Neural progenitor cell (in vitro differentiated cells): ENCODE measurements around the gene ATP1A3. TPM values are rescaled to one million over a fixed set of nuclear protein-coding genes. Genes with fewer than 3 reads are reported as not detected.

ENCODE experiments used
- DNase-seq: peaks from one replicate; pipeline ENCODE4 v3.0.0-alpha.2; 2016; ENCODE audit warnings: low spot score
- H2AFZ ChIP-seq: fragments of 200-600 bp; sonication (generic); replicated peaks from 2 replicates; pipeline ENCODE4 v1.6.1; 2016; ENCODE audit warnings: antibody characterized with exemption
- H3F3A ChIP-seq: fragments of 200-600 bp; sonication (generic); 2 replicates; pipeline ENCODE4 v1.6.1; 2016; ENCODE audit warnings: antibody characterized with exemption, low read depth
- H3K27ac ChIP-seq: fragments of 200-600 bp; sonication (generic); 2 replicates; pipeline ENCODE4 v1.5.1; 2016; ENCODE audit warnings: mild to moderate bottlenecking
- H3K27me3 ChIP-seq: fragments of 200-600 bp; sonication (generic); 2 replicates; pipeline ENCODE4 v1.6.1; 2016; ENCODE audit warnings: mild to moderate bottlenecking, moderate library complexity
- H3K36me3 ChIP-seq: fragments of 200-600 bp; sonication (generic); 2 replicates; pipeline ENCODE4 v1.5.1; 2016
- H3K4me1 ChIP-seq: fragments of 200-600 bp; sonication (generic); 2 replicates; pipeline ENCODE4 v1.6.1; 2016; ENCODE audit warnings: mixed run types
- H3K4me2 ChIP-seq: fragments of 200-600 bp; sonication (generic); 2 replicates; pipeline ENCODE4 v1.6.1; 2016
- H3K4me3 ChIP-seq: fragments of 200-600 bp; sonication (generic); 2 replicates; pipeline ENCODE4 v1.5.1; 2016
- H3K79me2 ChIP-seq: fragments of 200-600 bp; sonication (generic); 2 replicates; pipeline ENCODE4 v1.6.1; 2016; ENCODE audit warnings: low read depth
- H3K9ac ChIP-seq: fragments of 200-600 bp; sonication (generic); 2 replicates; pipeline ENCODE4 v1.6.1; 2016
- H3K9me3 ChIP-seq: fragments of 200-600 bp; sonication (generic); 2 replicates; pipeline ENCODE4 v1.5.1; 2016; ENCODE audit warnings: low read depth
- H4K20me1 ChIP-seq: fragments of 200-600 bp; sonication (generic); 2 replicates; pipeline ENCODE4 v1.6.1; 2016; ENCODE audit warnings: low read depth
- H3K27ac Mint-ChIP-seq: 3 replicates; pipeline ENCODE4 v1.8.0; 2021; ENCODE audit warnings: mixed read lengths
- H3K27me3 Mint-ChIP-seq: 2 replicates; pipeline ENCODE4 v1.8.0; 2022; ENCODE audit warnings: low read depth, mild to moderate bottlenecking, inconsistent platforms, moderate library complexity, mixed read lengths; ENCODE audit not compliant: insufficient read depth
- H3K36me3 Mint-ChIP-seq: 3 replicates; pipeline ENCODE4 v1.8.0; 2021; ENCODE audit warnings: mixed read lengths
- H3K4me1 Mint-ChIP-seq: 3 replicates; pipeline ENCODE4 v1.8.0; 2021; ENCODE audit warnings: mixed read lengths
- H3K4me3 Mint-ChIP-seq: 3 replicates; pipeline ENCODE4 v1.8.0; 2021; ENCODE audit warnings: mild to moderate bottlenecking, moderate library complexity, mixed read lengths
- H3K9me3 Mint-ChIP-seq: 3 replicates; pipeline ENCODE4 v1.8.0; 2020; ENCODE audit warnings: mixed read lengths
- EZH2 ChIP-seq: fragments of 200-600 bp; sonication (generic); IDR thresholded peaks from 2 replicates; pipeline ENCODE4 v1.6.1; 2017; ENCODE audit warnings: antibody characterized with exemption, mild to moderate bottlenecking, moderate library complexity
- EZH2phosphoT487 ChIP-seq: fragments of 200-600 bp; sonication (generic); IDR thresholded peaks from 2 replicates; pipeline ENCODE4 v1.6.1; 2017; ENCODE audit warnings: antibody characterized with exemption
- total RNA-seq: library from RNA; depleted of rRNA; stranded (reverse); fragments of >200 nt; gene quantifications from 2 replicates; pipeline ENCODE4 v1.2.3, GENCODE V29; 2015; ENCODE audit warnings: low replicate concordance
- TF ChIP-seq, protein P1 (sequence below): fragments of 200-600 bp; sonication (generic); IDR thresholded peaks from 2 replicates; pipeline ENCODE4 v1.5.1; 2017; ENCODE audit warnings: antibody characterized with exemption, mild to moderate bottlenecking

Gene ATP1A3
- total RNA-seq, 1 donor from 2014 or later, result not detected

DNA sequence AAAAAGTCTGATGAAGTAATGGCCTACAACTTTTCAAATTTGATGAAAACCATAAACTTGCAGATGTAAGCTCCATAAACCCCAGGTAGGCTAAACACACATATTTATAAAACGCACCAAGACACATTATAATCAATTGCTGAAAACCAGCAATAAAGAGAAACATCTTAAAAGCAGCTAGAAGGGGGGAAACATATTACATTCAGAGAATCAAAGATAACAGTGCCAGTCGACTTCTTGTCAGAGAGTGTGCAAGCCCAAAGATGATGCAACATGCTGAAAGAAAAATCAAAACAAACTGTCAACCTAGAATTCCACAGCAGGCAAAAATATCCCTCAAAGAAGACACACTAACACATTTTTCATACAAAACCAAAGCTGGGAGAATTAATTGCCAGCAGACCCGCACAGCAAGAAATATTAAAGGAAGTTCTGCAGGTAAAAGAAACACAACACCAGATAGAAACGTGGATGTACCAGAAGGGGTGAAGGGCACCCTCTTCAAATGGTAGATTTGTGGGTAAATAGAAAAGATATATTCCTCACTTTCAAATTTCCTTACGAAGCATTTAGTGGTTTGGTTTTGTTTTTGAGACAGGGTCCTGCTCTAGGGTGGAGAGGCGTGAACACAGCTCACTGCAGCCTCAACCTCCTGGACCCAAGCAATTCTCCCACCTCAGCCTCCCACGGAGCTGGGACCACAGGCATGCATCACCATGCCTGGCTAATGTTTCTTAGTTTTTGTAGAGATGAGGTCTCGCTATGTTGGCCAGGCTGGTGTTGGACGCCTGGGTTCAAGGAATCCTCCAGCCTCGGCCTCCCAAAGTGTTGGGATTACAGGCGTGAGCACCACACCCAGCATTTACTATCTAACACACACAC, 16.5 kb upstream of the ATP1A3 start:
- Mint-ChIP-seq H3K4me1 (no peaks in the 10 kb centered on the region), H3K36me3 (no peaks in the 10 kb centered on the region), H3K27ac (no peak overlapping the region), H3K9me3 (no peaks in the 10 kb centered on the region), H3K27me3 (peaks cover 7% of the 10 kb centered on the region), H3K4me3 (no peak overlapping the region)
- Histone ChIP-seq H2AFZ (no peak overlapping the region), H3K9me3 (no peaks in the 10 kb centered on the region), H3K79me2 (no peaks in the 10 kb centered on the region), H3K9ac (no peak overlapping the region), H3K4me2 (no peak overlapping the region), H3K4me3 (no peak overlapping the region), H3K4me1 (no peaks in the 10 kb centered on the region), H4K20me1 (no peaks in the 10 kb centered on the region), H3K27ac (no peak overlapping the region), H3K36me3 (no peaks in the 10 kb centered on the region), H3K27me3 (no peaks in the 10 kb centered on the region), H3F3A (no peaks in the 10 kb centered on the region)
- TF ChIP-seq, protein P1, sequence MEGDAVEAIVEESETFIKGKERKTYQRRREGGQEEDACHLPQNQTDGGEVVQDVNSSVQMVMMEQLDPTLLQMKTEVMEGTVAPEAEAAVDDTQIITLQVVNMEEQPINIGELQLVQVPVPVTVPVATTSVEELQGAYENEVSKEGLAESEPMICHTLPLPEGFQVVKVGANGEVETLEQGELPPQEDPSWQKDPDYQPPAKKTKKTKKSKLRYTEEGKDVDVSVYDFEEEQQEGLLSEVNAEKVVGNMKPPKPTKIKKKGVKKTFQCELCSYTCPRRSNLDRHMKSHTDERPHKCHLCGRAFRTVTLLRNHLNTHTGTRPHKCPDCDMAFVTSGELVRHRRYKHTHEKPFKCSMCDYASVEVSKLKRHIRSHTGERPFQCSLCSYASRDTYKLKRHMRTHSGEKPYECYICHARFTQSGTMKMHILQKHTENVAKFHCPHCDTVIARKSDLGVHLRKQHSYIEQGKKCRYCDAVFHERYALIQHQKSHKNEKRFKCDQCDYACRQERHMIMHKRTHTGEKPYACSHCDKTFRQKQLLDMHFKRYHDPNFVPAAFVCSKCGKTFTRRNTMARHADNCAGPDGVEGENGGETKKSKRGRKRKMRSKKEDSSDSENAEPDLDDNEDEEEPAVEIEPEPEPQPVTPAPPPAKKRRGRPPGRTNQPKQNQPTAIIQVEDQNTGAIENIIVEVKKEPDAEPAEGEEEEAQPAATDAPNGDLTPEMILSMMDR, result no peak
- TF ChIP-seq EZH2, result no peak
- no peak for TF ChIP-seq EZH2phosphoT487
- DNase-seq, result no peak

DNA sequence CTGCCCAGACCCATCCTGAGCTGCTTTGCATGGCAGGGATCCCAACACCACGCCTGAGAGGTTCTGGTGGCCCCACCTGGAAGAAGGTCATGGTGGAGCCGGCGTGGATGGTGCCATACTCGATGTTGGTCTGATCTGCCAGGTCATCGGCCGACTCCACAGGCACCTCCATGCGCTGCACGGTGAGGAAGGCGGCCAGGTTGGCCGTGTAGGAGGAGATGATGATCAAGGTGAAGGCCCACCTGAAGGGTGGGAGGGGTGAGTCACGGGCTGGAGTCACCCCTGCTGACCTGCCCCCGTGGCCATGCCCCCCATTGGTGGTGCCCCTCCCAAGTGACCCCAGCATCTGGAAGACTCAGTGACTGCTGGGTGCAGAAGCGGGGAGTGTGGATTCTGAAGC, 12.5 kb upstream of the ATP1A3 start:
- no peak overlapping the region for H3K27ac Mint-ChIP-seq
- no peak overlapping the region for H3K4me3 Mint-ChIP-seq
- H3K9me3 ChIP-seq, result no peaks in the 10 kb centered on the region
- H2AFZ ChIP-seq, result no peak overlapping the region
- H3K27me3 ChIP-seq, result peaks cover 7% of the 10 kb centered on the region
- H3K4me1 ChIP-seq, result no peaks in the 10 kb centered on the region
- H3F3A ChIP-seq, result no peaks in the 10 kb centered on the region
- H3K9me3 Mint-ChIP-seq, result no peaks in the 10 kb centered on the region
- H3K4me1 Mint-ChIP-seq, result no peaks in the 10 kb centered on the region
- no peak for TF ChIP-seq EZH2
- TF ChIP-seq, protein P1, result no peak
- TF ChIP-seq EZH2phosphoT487, result no peak
- H4K20me1 ChIP-seq, result no peaks in the 10 kb centered on the region
- no peaks in the 10 kb centered on the region for H3K36me3 ChIP-seq
- peaks cover 16% of the 10 kb centered on the region for H3K27me3 Mint-ChIP-seq
- DNase-seq, result no peak
- no peak overlapping the region for H3K4me3 ChIP-seq
- H3K79me2 ChIP-seq, result no peaks in the 10 kb centered on the region
- H3K36me3 Mint-ChIP-seq, result no peaks in the 10 kb centered on the region
- H3K9ac ChIP-seq, result no peak overlapping the region
- no peak overlapping the region for H3K27ac ChIP-seq
- H3K4me2 ChIP-seq, result no peak overlapping the region

DNA sequence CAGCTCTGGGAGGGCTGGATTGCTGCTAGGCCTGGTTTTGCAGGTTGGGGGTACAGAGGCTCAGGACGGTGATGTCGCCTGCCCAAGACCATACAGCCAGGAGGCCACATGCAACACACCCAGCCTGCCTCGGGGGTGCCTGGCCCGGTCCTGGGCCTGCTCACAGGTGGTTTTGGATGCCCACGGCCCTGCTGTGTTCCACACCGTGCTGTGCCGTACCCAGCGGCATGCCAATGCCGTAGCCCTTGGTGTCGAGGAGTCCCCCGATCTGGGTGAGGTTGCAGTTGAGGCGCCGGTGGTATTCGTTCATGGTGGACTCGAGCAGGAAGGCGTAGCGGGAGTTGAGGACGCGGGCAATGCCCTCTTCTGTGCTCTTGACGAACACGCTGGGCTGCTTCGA, 11.5 kb upstream of the ATP1A3 start:
- H3K4me1 Mint-ChIP-seq, result no peaks in the 10 kb centered on the region

More for the DNA sequence above, 11.5 kb upstream of the ATP1A3 start:
- Histone ChIP-seq H2AFZ (no peak overlapping the region), H3K4me1 (no peaks in the 10 kb centered on the region), H3K9me3 (no peaks in the 10 kb centered on the region), H3F3A (no peaks in the 10 kb centered on the region), H3K36me3 (no peaks in the 10 kb centered on the region), H3K9ac (no peak overlapping the region), H3K79me2 (no peaks in the 10 kb centered on the region), H4K20me1 (peaks cover under 1% of the 10 kb centered on the region), H3K4me3 (no peak overlapping the region), H3K27me3 (peaks cover 18% of the 10 kb centered on the region), H3K4me2 (no peak overlapping the region), H3K27ac (no peak overlapping the region)
- Mint-ChIP-seq H3K4me3 (no peak overlapping the region), H3K27ac (no peak overlapping the region), H3K36me3 (no peaks in the 10 kb centered on the region), H3K27me3 (peaks cover 24% of the 10 kb centered on the region), H3K9me3 (no peaks in the 10 kb centered on the region)
- TF ChIP-seq EZH2phosphoT487 (no peak), EZH2 (no peak)
- TF ChIP-seq, protein P1, result no peak
- DNase-seq, result no peak
